SH-SY5Y (cell line): ENCODE results near the gene TAOK3.

Experiments used
- GATA2 ChIP-seq: IDR thresholded peaks from 2 replicates; pipeline ENCODE4 v1.6.1; 2011; ENCODE audit warnings: mild to moderate bottlenecking, low read depth, low read length
- GATA3 ChIP-seq: IDR thresholded peaks from 2 replicates; pipeline ENCODE4 v1.6.1; 2011; ENCODE audit warnings: low read depth, mild to moderate bottlenecking, low read length, moderate library complexity

DNA sequence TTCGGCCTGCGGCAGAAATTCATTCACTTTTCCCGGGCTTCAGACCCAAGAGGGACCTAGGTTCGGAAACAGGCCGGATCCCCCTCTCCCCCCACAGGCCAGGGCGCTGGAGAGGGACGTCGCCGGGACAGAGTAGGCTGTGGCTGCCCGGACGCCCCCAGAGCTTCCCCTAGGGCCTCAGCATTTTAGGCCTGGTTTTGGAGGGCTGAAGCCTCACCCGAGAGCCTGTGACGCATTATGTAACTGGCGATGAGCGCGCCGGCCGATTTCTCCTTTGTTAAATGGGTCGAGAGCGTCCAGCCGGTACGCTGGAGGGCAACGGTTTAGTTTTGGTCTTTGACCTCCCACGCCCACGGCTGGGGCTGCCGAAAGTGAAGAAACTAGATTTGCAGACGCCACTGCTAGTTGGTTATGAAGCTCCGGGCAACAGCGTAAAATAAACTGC lies 236.1 kb downstream of the TAOK3 start:
- TF ChIP-seq GATA2 (no peak), GATA3 (no peak)
